ENCODE data around the gene ARFGEF3.

DNA sequence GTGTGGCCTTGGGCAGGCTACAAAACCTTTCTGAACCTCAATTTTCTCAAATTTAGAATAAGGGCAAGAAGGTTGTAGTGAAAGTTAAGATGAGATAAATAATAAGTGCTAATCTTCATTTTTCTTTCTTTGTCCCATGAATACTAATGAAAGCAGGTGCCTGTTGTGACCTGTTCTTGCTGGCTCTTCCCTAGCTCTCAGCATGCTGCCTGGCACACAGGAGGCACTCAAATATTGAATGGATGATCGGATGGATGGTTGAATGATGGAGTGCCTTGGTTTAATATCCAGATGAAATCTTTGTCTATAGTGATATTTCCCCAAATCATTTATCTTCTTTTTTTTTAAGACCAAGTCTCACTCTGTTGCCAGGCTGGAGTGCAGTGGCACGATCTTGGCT lies 41.6 kb downstream of the ARFGEF3 start:
- TF ChIP-seq, protein P1, sequence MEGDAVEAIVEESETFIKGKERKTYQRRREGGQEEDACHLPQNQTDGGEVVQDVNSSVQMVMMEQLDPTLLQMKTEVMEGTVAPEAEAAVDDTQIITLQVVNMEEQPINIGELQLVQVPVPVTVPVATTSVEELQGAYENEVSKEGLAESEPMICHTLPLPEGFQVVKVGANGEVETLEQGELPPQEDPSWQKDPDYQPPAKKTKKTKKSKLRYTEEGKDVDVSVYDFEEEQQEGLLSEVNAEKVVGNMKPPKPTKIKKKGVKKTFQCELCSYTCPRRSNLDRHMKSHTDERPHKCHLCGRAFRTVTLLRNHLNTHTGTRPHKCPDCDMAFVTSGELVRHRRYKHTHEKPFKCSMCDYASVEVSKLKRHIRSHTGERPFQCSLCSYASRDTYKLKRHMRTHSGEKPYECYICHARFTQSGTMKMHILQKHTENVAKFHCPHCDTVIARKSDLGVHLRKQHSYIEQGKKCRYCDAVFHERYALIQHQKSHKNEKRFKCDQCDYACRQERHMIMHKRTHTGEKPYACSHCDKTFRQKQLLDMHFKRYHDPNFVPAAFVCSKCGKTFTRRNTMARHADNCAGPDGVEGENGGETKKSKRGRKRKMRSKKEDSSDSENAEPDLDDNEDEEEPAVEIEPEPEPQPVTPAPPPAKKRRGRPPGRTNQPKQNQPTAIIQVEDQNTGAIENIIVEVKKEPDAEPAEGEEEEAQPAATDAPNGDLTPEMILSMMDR (IDR thresholded peaks at IDR 0.05; ENCODE audit: low read depth, low read length): no peak
- TF ChIP-seq EZH2phosphoT487 (IDR thresholded peaks at IDR 0.05; ENCODE audit: low read depth): no peak
